Activated B cell treated with CpG ODN at 0.5 μM for 24 hours (primary cell): ENCODE data around the gene RAP2A. TPM values are rescaled to one million over a fixed set of nuclear protein-coding genes. Genes with fewer than 3 reads are reported as not detected.

Source experiments
- ATAC-seq: fragments of 200-7000 bp; cut with Tn5 transposase; one replicate; pipeline ENCODE4 v1.10.0; 2021; ENCODE audit warnings: low read depth, mild to moderate bottlenecking, moderate library complexity
- CTCF ChIA-PET: fragments of 350-600 bp; sonication (Branson Sonifier 250); formaldehyde crosslinking; loops from one replicate; lab custom pipeline; 2021; ENCODE audit warnings: antibody characterized with exemption; lab: Charles Lee
- POLR2A ChIA-PET: fragments of 350-600 bp; sonication (Branson Sonifier 250); formaldehyde crosslinking; loops from one replicate; lab custom pipeline; 2021; ENCODE audit warnings: antibody characterized with exemption; lab: Charles Lee
- DNase-seq: peaks from one replicate; pipeline ENCODE4 v3.0.0; 2022
- H3K27ac Mint-ChIP-seq: one replicate; pipeline ENCODE4 v1.8.0; 2020; ENCODE audit warnings: mixed read lengths
- H3K27me3 Mint-ChIP-seq: one replicate; pipeline ENCODE4 v1.8.0; 2021; ENCODE audit warnings: mixed read lengths
- H3K36me3 Mint-ChIP-seq: one replicate; pipeline ENCODE4 v1.8.0; 2021; ENCODE audit warnings: low read depth, mixed read lengths
- H3K4me1 Mint-ChIP-seq: one replicate; pipeline ENCODE4 v1.8.0; 2021; ENCODE audit warnings: mixed read lengths
- H3K4me3 Mint-ChIP-seq: one replicate; pipeline ENCODE4 v1.8.0; 2020; ENCODE audit warnings: mild to moderate bottlenecking, mixed read lengths
- H3K9me3 Mint-ChIP-seq: one replicate; pipeline ENCODE4 v1.8.0; 2020; ENCODE audit warnings: mixed read lengths
- intact Hi-C: fragments of 100-400 bp; cut with micrococcal nuclease; formaldehyde crosslinking; loops from one replicate; pipeline ENCODE4 v1.15.1; 2024
- total RNA-seq: library from RNA; stranded (reverse); gene quantifications from 2 replicates; pipeline ENCODE4 v1.2.3, GENCODE V29; 2022
- TF ChIP-seq, protein P1 (sequence below): fragments of 200-600 bp; IDR thresholded peaks from one replicate; pipeline ENCODE4 v1.8.0; 2022; ENCODE audit warnings: antibody characterized with exemption, mild to moderate bottlenecking

Gene RAP2A
- total RNA-seq, 1 donor from 2014 or later, result 29.8 TPM

- no peaks in the 10 kb centered on the region for H3K9me3 Mint-ChIP-seq
- ChIA-PET POLR2A (no interaction called here), CTCF (no interaction called here)
- H3K36me3 Mint-ChIP-seq, result no peaks in the 10 kb centered on the region
- H3K27me3 Mint-ChIP-seq, result peaks cover 7% of the 10 kb centered on the region
- no peak overlapping the region for H3K27ac Mint-ChIP-seq
- H3K4me3 Mint-ChIP-seq, result no peak overlapping the region
- TF ChIP-seq, protein P1, sequence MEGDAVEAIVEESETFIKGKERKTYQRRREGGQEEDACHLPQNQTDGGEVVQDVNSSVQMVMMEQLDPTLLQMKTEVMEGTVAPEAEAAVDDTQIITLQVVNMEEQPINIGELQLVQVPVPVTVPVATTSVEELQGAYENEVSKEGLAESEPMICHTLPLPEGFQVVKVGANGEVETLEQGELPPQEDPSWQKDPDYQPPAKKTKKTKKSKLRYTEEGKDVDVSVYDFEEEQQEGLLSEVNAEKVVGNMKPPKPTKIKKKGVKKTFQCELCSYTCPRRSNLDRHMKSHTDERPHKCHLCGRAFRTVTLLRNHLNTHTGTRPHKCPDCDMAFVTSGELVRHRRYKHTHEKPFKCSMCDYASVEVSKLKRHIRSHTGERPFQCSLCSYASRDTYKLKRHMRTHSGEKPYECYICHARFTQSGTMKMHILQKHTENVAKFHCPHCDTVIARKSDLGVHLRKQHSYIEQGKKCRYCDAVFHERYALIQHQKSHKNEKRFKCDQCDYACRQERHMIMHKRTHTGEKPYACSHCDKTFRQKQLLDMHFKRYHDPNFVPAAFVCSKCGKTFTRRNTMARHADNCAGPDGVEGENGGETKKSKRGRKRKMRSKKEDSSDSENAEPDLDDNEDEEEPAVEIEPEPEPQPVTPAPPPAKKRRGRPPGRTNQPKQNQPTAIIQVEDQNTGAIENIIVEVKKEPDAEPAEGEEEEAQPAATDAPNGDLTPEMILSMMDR, result no peak
- intact Hi-C loops, result no loop called here
- DNase-seq (no peak), ATAC-seq (no peak)
- H3K4me1 Mint-ChIP-seq, result no peaks in the 10 kb centered on the region
Measured at GRCh38 chr13:97414392-97414791, 19.6 kb upstream of the RAP2A start.

DNA sequence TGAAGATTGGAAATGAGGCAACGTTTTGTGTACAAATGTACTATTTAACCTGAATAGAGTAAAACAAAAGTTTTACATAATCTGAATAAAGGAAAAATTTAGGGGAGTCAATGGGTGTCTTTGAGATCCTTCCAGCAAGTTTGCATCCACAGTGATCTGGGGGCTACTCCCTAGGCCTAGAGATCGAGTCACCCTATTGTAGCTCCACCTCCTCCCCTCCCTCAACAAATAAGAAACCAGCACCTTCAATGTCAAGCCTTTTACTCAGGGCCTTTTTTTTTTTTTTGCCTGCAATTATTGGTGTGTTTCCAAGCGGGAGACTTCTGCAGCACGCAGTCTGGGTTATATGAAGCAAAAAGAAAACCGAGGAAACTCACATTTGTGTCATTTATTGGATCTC lies 16.3 kb upstream of the RAP2A start:
- Mint-ChIP-seq H3K4me3 (no peak overlapping the region), H3K27ac (no peak overlapping the region), H3K27me3 (peaks cover 7% of the 10 kb centered on the region), H3K9me3 (no peaks in the 10 kb centered on the region), H3K36me3 (no peaks in the 10 kb centered on the region), H3K4me1 (peaks cover 2% of the 10 kb centered on the region)
- TF ChIP-seq, protein P1, result no peak
- ChIA-PET POLR2A (no interaction called here), CTCF (no interaction called here)
- intact Hi-C loops, result no loop called here
- DNase-seq (no peak), ATAC-seq (no peak)

GRCh38 chr13:97422118-97423054 lies 11.6 kb upstream of the RAP2A start:
- intact Hi-C loops, result no loop called here
- no peaks in the 10 kb centered on the region for H3K9me3 Mint-ChIP-seq
- H3K27ac Mint-ChIP-seq, result no peak overlapping the region
- DNase-seq (no peak), ATAC-seq (no peak)
- ChIA-PET CTCF (no interaction called here), POLR2A (interaction anchor here (0.9 kb wide), 1 partner anchor 11 kb away, joined by 3 read pairs; the partner anchor contains the start of gene RAP2A)
- TF ChIP-seq, protein P1, result no peak
- H3K4me3 Mint-ChIP-seq, result no peak overlapping the region
- peaks cover 2% of the 10 kb centered on the region for H3K4me1 Mint-ChIP-seq
- H3K27me3 Mint-ChIP-seq, result peaks cover 3% of the 10 kb centered on the region
- H3K36me3 Mint-ChIP-seq, result no peaks in the 10 kb centered on the region

DNA sequence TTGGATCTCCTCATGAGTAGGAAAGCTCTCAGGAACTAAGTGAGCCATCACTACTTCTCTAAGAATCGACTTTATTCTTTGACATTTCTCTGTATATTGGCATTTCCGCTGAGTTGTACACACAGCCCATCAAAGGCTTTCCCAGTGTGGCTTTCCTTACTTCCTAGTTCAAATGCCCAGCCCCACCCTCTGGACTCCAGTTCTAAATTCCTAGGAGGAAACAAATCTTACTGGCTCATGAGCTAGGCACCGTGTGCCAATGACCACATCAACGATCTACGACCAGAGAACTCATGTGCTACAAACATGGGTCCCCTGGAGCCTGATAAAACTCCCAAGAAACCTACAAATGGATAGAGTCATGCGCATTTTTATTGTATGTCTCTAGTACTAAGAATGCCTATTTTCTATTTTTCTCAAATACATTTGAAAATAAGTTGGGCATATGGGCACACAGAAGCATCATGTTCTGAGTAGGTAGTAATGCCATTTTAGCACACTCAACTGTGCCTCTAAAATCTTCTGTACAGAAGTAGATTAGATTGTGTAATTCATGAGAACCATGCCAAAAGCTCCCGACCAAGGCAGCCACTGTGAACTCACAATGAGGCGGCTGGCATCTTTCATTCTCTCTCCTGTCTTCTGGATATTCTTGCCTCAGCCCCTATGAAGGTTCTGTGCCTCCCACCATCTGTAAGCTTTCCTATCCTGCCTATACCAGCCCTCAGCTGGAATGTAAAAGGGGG lies 10.5 kb upstream of the RAP2A start:
- TF ChIP-seq, protein P1, result no peak
- no peak for ATAC-seq
- Mint-ChIP-seq H3K9me3 (no peaks in the 10 kb centered on the region), H3K4me1 (peaks cover 2% of the 10 kb centered on the region), H3K27ac (no peak overlapping the region), H3K4me3 (no peak overlapping the region), H3K36me3 (no peaks in the 10 kb centered on the region), H3K27me3 (peaks cover 3% of the 10 kb centered on the region)
- ChIA-PET CTCF (no interaction called here), POLR2A (no interaction called here)
- DNase-seq, result no peak
- intact Hi-C loops, result no loop called here

- H3K36me3 Mint-ChIP-seq, result no peaks in the 10 kb centered on the region
- TF ChIP-seq, protein P1, result no peak
- no peaks in the 10 kb centered on the region for H3K9me3 Mint-ChIP-seq
- no peak for ATAC-seq
- intact Hi-C loops, result no loop called here
- POLR2A ChIA-PET, result no interaction called here
- no peak for DNase-seq
- peaks cover 3% of the 10 kb centered on the region for H3K27me3 Mint-ChIP-seq
- H3K27ac Mint-ChIP-seq, result no peak overlapping the region
- peaks cover 2% of the 10 kb centered on the region for H3K4me1 Mint-ChIP-seq
- CTCF ChIA-PET, result no interaction called here
- no peak overlapping the region for H3K4me3 Mint-ChIP-seq
Measured at GRCh38 chr13:97425590-97425989, 8.4 kb upstream of the RAP2A start.
